GM19023 (cell line): Measurements from ENCODE around the gene OR12D1.
"Not testable (repeated sequence)": the region's sequence is repeated elsewhere in the genome, so short reads cannot be mapped to it uniquely, and the experiment has no call there.

Experiments used
- ATAC-seq: cut with Tn5 transposase; IDR thresholded peaks from one replicate; pipeline ENCODE4 v1.9.1; 2021; ENCODE audit warnings: mild to moderate bottlenecking, moderate library complexity; ENCODE audit not compliant: unreplicated experiment

The OR12D1 gene

GRCh38 chr6:29414588-29414987, at the start of gene OR12D1:
OR12D1 (plus strand) TSS chr6:29414928.
- no peak for ATAC-seq

DNA sequence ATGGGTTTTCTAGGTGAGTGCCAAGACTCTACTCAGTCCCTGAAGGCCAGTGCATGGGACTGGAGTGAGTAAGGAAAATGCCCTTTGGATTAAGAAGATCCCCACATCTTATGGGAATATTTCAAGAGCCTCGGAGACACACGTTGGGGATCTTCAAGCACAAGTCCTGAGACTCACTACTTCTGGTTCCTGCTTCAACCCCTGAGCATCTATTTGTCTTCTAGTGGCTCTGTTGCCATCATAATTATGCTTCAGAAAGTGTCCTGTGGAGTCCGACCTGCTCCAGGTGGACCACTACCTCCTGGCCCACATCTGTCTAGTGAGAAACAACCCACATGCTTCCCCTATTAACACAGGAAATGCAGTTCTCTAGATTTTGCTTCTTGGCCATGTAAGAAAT, 46.0 kb upstream of the OR12D1 start, which contains the start of gene OR5V1:
TSS of gene OR5V1 (minus strand) at position 101 of the 400 bp plus-strand sequence. CDS start 12,670 bp downstream, outside the sequence.
- no peak for ATAC-seq

GRCh38 chr6:29375191-29375590, 39.5 kb upstream of the OR12D1 start, which contains the start of gene OR12D3:
OR12D3 (minus strand) TSS chr6:29375291; CDS start chr6:29375287, 4 bp downstream.
- ATAC-seq = no peak

- no peak for ATAC-seq
Measured at GRCh38 chr6:29376003-29376402, 38.7 kb upstream of the OR12D1 start.

GRCh38 chr6:29388533-29388932, 26.2 kb upstream of the OR12D1 start:
- ATAC-seq = no peak

- ATAC-seq = no peak
Measured at GRCh38 chr6:29395331-29395730, 19.4 kb upstream of the OR12D1 start, which contains the start of gene OR12D2. OR12D2 (plus strand) TSS chr6:29395631; CDS start chr6:29396700, 1,069 bp downstream.

- ATAC-seq = no peak
Measured at GRCh38 chr6:29399525-29399924, 15.2 kb upstream of the OR12D1 start.

DNA sequence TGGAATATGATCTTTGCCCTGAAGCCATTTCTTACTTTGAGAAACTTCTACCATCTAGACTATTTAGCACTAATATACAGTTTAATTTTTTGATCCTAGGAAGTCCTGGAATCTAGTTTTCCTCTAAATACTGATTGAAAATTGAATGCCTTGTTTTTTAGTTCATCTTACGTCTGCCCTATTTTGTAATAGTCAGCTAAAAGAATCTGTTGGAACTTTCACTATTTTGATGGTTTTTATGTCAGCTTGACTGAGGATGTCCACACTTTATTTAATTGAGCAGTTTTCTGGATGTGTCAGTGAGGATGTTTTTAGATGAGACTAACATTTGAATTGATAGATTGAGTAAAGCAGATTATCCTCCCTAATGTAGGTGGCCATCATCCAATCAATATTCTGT, 10.9 kb upstream of the OR12D1 start:
- ATAC-seq = no peak

DNA sequence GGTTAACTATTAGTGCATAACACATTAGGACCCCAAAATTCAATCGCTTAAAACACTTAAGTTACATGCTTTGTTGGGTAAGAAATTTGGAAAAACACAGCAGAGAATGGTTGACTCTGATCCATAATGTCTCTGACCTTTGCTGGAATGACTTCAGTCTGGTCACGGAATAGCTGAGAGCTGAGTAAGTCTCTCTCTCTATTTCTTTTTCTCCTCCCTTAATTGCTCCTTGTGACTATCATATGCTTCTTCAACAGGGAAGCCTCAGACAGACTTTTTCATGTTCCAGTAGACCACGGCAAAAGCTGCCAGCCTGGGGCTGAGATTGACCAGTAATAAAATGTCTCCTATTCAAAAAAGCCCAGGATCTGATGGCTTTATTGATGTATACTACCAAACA, 4.8 kb downstream of the OR12D1 start:
- ATAC-seq = no peak

DNA sequence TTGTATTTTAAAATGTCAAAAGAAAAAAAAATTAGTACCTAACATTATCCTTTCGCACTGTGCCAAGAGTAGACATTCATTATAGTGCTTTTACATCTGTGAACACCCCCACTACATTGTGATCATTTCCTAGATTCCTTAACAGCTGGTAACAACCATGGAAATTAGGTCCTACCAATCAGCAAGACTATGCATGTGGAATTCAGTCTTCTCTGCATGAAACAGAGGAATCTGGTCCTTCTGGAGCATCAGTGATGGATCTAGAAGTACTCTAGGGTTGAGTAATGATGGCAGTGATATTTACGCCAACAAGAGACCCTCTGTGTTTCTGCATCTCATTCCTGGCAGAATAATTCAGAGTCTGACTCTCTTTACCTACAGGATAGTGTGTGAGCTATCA, 9.4 kb downstream of the OR12D1 start:
- no peak for ATAC-seq

DNA sequence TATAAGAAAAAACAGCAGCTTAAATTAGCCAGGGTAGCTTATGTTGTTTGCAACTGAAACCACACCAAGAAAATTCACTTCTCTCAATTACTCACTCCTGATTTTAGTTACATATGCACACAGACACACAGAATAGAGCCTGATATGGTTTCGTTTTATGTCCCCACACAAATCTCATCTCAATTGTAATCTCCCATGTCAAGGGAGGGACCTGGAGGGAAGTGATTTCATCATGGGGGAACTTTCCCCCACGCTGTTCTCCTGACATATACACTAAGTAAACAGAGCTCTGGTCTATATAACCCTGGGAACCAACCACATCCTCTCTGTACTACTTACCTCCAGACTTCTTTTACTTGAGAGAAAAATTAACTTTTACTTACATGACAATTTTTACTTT, 9.8 kb downstream of the OR12D1 start:
- no peak for ATAC-seq

GRCh38 chr6:29425075-29425474, 10.3 kb downstream of the OR12D1 start:
- no peak for ATAC-seq

DNA sequence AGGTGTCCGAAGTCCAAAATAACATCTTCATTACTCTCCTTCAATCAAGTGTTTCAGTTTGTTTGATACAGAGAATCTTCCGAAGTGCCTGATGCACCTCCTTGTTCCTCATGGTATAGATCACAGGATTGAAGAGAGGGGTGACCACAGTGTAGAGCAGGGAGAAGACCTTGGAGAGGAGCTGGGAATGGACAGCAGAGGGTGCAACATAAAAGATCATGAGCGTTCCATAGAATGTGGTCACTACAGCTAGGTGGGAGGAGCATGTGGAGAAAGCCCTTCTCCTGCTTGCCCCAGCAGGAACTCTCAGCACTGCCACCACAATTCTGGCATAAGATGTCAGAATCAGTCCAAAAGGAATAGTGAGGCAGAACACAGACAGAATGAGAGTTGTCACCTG, 11.9 kb downstream of the OR12D1 start:
- no peak for ATAC-seq

DNA sequence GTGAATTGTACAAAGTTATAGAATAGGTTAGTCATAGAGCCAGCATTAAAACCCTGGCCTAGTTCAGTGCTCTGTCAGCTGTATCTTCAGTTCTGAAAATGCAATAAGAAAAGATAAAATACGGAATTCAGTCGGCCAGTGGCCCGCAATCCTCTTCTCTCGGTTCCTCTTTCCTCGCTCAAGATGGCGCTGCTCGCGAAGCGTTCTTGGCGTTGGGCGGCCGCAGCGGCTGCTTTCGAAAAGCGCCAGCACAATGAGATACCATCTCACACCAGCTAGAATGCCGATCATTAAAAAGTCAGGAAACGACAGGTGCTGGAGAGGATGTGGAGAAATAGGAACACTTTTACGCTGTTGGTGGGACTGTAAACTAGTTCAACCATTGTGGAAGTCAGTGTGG, 22.0 kb downstream of the OR12D1 start:
- ATAC-seq = not testable (repeated sequence)

DNA sequence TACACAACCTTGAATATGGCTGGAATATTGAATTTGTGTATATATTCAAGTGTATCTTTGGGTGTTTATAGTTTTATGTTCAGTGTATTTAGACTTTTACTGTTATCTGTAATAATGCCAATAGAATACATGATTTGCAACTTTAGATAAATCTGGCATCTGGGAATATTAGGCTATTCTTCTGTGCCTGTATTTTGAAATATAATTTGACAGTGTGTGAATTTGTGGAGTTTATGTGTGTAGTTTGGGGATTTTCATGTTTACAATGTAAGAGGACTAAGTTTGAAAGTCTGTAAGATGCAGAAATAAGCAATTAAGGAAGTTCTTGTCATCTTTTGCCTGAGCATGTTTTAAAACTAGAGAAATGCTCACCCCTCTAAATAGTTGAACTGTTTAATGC, 24.3 kb downstream of the OR12D1 start, which contains the start of gene OR10C1:
TSS of gene OR10C1 (plus strand) at position 301 of the 400 bp plus-strand sequence. CDS start 710 bp downstream, outside the sequence.
- ATAC-seq = no peak

- no peak for ATAC-seq
Measured at GRCh38 chr6:29442719-29443118, 28.0 kb downstream of the OR12D1 start.

DNA sequence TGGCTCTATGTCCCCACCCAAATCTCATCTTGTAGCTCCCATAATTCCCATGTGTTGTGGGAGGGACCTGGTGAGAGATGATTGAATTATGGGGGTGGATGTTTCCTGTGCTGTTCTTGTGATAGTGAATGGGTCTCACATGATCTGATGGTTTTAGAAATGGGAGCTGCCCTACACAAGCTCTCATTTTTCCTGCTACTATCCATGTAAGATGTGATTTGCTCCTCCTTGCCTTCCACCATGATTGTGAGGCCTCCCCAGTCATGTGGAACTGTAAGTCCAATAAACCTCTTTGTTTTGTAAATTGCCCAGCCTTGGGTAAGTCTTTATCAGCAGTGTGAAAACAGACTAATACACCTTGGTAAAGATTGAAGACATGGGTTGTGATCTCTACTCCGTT, 29.3 kb downstream of the OR12D1 start:
- ATAC-seq = not testable (repeated sequence)

DNA sequence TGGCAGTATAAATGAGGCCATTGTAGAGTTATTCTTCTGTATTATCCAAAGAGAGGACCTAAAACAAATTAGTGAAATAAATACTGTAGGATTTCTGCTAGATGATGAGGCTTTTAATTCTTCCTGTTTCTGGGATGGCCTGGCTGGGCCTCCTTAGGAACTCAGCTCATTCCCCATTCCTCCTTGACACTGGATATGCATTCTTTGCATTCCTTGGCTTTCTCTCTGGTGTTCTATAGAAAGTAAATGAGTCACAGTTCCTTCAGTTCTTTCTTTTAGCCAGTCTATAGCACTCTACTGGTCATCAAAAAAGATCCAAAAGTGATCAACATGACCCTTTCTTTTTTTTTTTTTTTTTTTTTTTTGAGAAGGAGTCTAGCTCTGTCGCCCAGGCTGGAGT, 32.9 kb downstream of the OR12D1 start:
- ATAC-seq = no peak

DNA sequence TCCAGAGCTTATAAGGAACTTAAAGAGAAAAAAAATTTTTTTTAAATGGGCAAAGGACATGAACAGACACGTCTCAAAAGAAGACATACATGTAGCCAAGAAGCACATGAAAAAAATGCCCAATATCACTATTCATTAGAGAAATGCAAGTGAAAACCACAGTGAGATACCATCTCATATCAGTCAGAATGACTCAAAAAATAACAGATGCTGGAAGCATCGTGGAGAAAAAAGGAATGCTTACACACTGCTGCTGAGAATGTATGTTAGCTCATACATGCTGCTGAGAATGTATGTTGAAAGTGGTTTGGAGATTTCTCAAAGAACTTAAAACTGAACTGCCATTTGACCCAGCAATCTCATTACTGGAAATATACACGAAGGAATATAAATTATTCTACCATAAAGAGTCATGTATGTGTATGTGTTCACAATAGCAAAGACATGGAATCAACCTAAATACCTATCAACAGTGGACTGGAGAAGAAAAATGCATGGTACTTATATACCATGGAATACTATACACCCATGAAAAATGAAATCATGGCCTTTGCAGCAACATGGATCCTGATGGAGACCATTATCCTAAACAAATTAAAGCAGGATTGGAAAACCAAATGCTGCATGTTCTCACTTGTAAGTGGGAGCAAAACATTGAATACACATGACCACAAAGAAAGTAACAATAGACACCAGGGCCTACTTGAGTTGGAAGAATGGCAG, 36.9 kb downstream of the OR12D1 start:
- no peak for ATAC-seq

DNA sequence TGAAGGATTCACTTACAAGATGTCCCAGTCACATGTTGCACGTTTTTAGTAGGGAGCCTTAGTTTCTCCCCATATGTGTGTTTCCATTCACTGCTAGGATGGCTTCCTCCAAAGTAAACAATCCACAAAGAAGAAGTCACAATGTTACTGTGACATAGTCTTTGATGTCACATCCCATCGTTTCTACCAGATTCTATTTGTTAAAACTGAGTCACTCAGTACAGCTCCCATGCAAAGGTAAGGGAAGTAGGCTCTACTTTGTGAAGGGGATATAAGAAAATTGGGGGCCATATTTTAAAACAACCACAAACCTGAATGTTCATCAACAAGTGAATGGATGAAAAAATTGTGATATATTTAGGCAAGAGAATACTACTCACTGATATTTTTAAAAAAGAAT, 42.2 kb downstream of the OR12D1 start, which contains the start of the genes OR11A1 and OR2H1:
TSS of gene OR11A1 (minus strand) at position 101 of the 400 bp plus-strand sequence. CDS start 29,430 bp downstream, outside the sequence.
TSS of gene OR2H1 (plus strand) at position 185 of the 400 bp plus-strand sequence. CDS start 4,615 bp downstream, outside the sequence.
- ATAC-seq = no peak

- no peak for ATAC-seq
Measured at GRCh38 chr6:29461021-29461814, 46.5 kb downstream of the OR12D1 start.
